HEK293T (cell line): Measurements from ENCODE around the gene C12orf54.

Source experiments
- BHLHE40 ChIP-seq: fragments of 450-650 bp; IDR thresholded peaks from 2 replicates; pipeline ENCODE4 v1.6.1; 2016; ENCODE audit warnings: mild to moderate bottlenecking, moderate library complexity, borderline replicate concordance
- FOXK2 ChIP-seq: fragments of 450-650 bp; IDR thresholded peaks from 2 replicates; pipeline ENCODE4 v1.6.1; 2016; ENCODE audit warnings: mild to moderate bottlenecking
- FOXM1 ChIP-seq: fragments of 450-650 bp; IDR thresholded peaks from 2 replicates; pipeline ENCODE4 v1.6.1; 2017; ENCODE audit warnings: mild to moderate bottlenecking, borderline replicate concordance
- NFRKB ChIP-seq: fragments of 450-650 bp; IDR thresholded peaks from 2 replicates; pipeline ENCODE4 v1.6.1; 2016; ENCODE audit warnings: mild to moderate bottlenecking, moderate library complexity
- PKNOX1 ChIP-seq: fragments of 450-650 bp; IDR thresholded peaks from 2 replicates; pipeline ENCODE4 v1.6.1; 2016
- SP1 ChIP-seq: fragments of 450-650 bp; IDR thresholded peaks from 2 replicates; pipeline ENCODE4 v1.6.1; 2017
- SUZ12 ChIP-seq: fragments of 450-650 bp; IDR thresholded peaks from 2 replicates; pipeline ENCODE4 v1.6.1; 2016; ENCODE audit warnings: mild to moderate bottlenecking
- TARDBP ChIP-seq: fragments of 450-650 bp; IDR thresholded peaks from 2 replicates; pipeline ENCODE4 v1.6.1; 2016

DNA sequence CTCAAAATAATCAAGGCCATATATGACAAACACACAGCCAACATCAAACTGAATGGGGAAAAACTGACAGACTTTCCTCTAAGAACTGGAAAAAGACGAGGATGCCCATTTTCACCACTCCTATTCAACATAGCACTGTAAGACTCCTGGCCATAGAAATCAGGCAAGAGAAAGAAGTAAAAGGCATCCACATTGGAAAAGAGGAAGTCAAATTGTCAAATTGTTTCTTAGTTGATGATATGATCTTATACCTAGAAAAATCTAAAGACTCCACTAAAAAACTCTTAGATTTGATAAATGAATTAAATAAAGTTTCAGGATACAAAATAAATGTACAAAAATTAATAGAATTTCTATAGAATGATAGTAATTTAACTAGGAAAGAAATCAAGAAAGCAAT, 54.3 kb downstream of the C12orf54 start:
- TF ChIP-seq SP1 (no peak), NFRKB (no peak), FOXM1 (no peak), SUZ12 (no peak), TARDBP (no peak), FOXK2 (no peak), PKNOX1 (no peak), BHLHE40 (no peak)
